HG03097 (cell line): ENCODE measurements around the gene RAB20.
"Not testable (repeated sequence)": the region's sequence is repeated elsewhere in the genome, so short reads cannot be mapped to it uniquely, and the experiment has no call there.

ENCODE experiments used
- ATAC-seq: cut with Tn5 transposase; IDR thresholded peaks from one replicate; pipeline ENCODE4 v1.9.1; 2021; ENCODE audit not compliant: unreplicated experiment, low FRiP score

The RAB20 gene

GRCh38 chr13:110561344-110562035 lies at the start of gene RAB20:
Gene RAB20, minus strand, starts transcription at chr13:110561722. Its CDS starts 203 bp downstream, at chr13:110561519.
- ATAC-seq = peak; percentile 81

GRCh38 chr13:110610955-110611595 lies 49.6 kb upstream of the RAB20 start:
- no peak for ATAC-seq

GRCh38 chr13:110607675-110608224 lies 46.2 kb upstream of the RAB20 start:
- no peak for ATAC-seq

- ATAC-seq = not testable (repeated sequence)
Observed at GRCh38 chr13:110606281-110606680, 44.8 kb upstream of the RAB20 start.

- ATAC-seq = no peak
Observed at GRCh38 chr13:110605132-110605531, 43.6 kb upstream of the RAB20 start.

GRCh38 chr13:110600980-110601379 lies 39.5 kb upstream of the RAB20 start:
- ATAC-seq = no peak

- no peak for ATAC-seq
Observed at GRCh38 chr13:110600261-110600819, 38.8 kb upstream of the RAB20 start.

- no peak for ATAC-seq
Observed at GRCh38 chr13:110597041-110597689, 35.6 kb upstream of the RAB20 start.

- no peak for ATAC-seq
Observed at GRCh38 chr13:110593430-110594130, 32.1 kb upstream of the RAB20 start.

- no peak for ATAC-seq
Observed at GRCh38 chr13:110592665-110593064, 31.1 kb upstream of the RAB20 start.

GRCh38 chr13:110590577-110590976 lies 29.1 kb upstream of the RAB20 start:
- no peak for ATAC-seq

GRCh38 chr13:110589793-110590390 lies 28.4 kb upstream of the RAB20 start:
- no peak for ATAC-seq

- no peak for ATAC-seq
Observed at GRCh38 chr13:110583178-110583865, 21.8 kb upstream of the RAB20 start.

GRCh38 chr13:110582421-110582954 lies 21.0 kb upstream of the RAB20 start:
- no peak for ATAC-seq

- ATAC-seq = no peak
Observed at GRCh38 chr13:110581506-110582185, 20.1 kb upstream of the RAB20 start.

GRCh38 chr13:110580800-110581199 lies 19.3 kb upstream of the RAB20 start:
- ATAC-seq = no peak

GRCh38 chr13:110578363-110578762 lies 16.8 kb upstream of the RAB20 start:
- no peak for ATAC-seq

- ATAC-seq = no peak
Observed at GRCh38 chr13:110576736-110577476, 15.4 kb upstream of the RAB20 start.
